WTC11 (cell line): Measurements from ENCODE around the gene IL17RC. TPM values are rescaled to one million over a fixed set of nuclear protein-coding genes. Genes with fewer than 3 reads are reported as not detected.
A peak's percentile ranks its signal among the peaks of the same experiment; 100 is the strongest.

Experiments
- ATAC-seq: fragments of 200-7000 bp; cut with Tn5 transposase; 2 replicates; pipeline ENCODE4 v1.10.0; 2021; ENCODE audit warnings: mild to moderate bottlenecking, moderate library complexity
- CTCF ChIA-PET: fragments of 300-600 bp; sonication (Branson Sonifier 250); formaldehyde crosslinking; loops from one replicate; lab custom pipeline; 2021; ENCODE audit warnings: antibody characterized with exemption; lab: Charles Lee
- POLR2A ChIA-PET: fragments of 350-600 bp; sonication (Branson Sonifier 250); formaldehyde crosslinking; loops from one replicate; lab custom pipeline; 2021; ENCODE audit warnings: antibody characterized with exemption; lab: Charles Lee
- DNase-seq: peaks from one replicate; pipeline ENCODE4 v3.0.0; 2021; ENCODE audit warnings: low spot score
- H3K27ac Mint-ChIP-seq: 2 replicates; pipeline ENCODE4 v1.8.0; 2021; ENCODE audit warnings: mixed read lengths
- H3K27me3 Mint-ChIP-seq: 2 replicates; pipeline ENCODE4 v1.8.0; 2021; ENCODE audit warnings: low read depth, mild to moderate bottlenecking, moderate library complexity, mixed read lengths
- H3K36me3 Mint-ChIP-seq: 2 replicates; pipeline ENCODE4 v1.8.0; 2021; ENCODE audit warnings: mixed read lengths
- H3K4me1 Mint-ChIP-seq: 2 replicates; pipeline ENCODE4 v1.8.0; 2022; ENCODE audit warnings: mixed read lengths
- H3K4me3 Mint-ChIP-seq: 2 replicates; pipeline ENCODE4 v1.8.0; 2021; ENCODE audit warnings: mild to moderate bottlenecking, moderate library complexity, mixed read lengths
- H3K9me3 Mint-ChIP-seq: 2 replicates; pipeline ENCODE4 v1.8.0; 2021; ENCODE audit warnings: mixed read lengths
- GTF2I ChIP-seq: fragments of 250-450 bp; sonication (Bioruptor Pico); conservative IDR thresholded peaks from 2 replicates; pipeline ENCODE4 v1.4.0; 2021; ENCODE audit warnings: mild to moderate bottlenecking
- HMGA2 ChIP-seq: fragments of 250-450 bp; sonication (Bioruptor Pico); IDR thresholded peaks from 2 replicates; pipeline ENCODE4 v1.4.0; 2021; ENCODE audit warnings: mild to moderate bottlenecking, moderate library complexity
- JUN ChIP-seq: sonication (generic); formaldehyde crosslinking; IDR thresholded peaks from 2 replicates; pipeline ENCODE4 v1.8.0; 2023; ENCODE audit warnings: mild to moderate bottlenecking, missing genetic modification reagents
- MXD4 ChIP-seq: fragments of 250-450 bp; sonication (Bioruptor Pico); IDR thresholded peaks from 2 replicates; pipeline ENCODE4 v1.8.0; 2021; ENCODE audit warnings: mild to moderate bottlenecking, moderate library complexity, borderline replicate concordance
- MYBL2 ChIP-seq: sonication (generic); formaldehyde crosslinking; IDR thresholded peaks from 2 replicates; pipeline ENCODE4 v1.8.1; 2023; ENCODE audit warnings: mild to moderate bottlenecking, moderate library complexity, missing genetic modification reagents
- SP1 ChIP-seq: sonication (generic); formaldehyde crosslinking; conservative IDR thresholded peaks from 2 replicates; pipeline ENCODE4 v1.8.1; 2022; ENCODE audit warnings: missing genetic modification reagents
- ZNF121 ChIP-seq: sonication (generic); formaldehyde crosslinking; IDR thresholded peaks from 2 replicates; pipeline ENCODE4 v1.8.0; 2023; ENCODE audit warnings: missing genetic modification reagents
- ZNF138 ChIP-seq: sonication (generic); formaldehyde crosslinking; conservative IDR thresholded peaks from 2 replicates; pipeline ENCODE4 v1.8.1; 2022; ENCODE audit warnings: mild to moderate bottlenecking, moderate library complexity, missing genetic modification reagents
- ZNF416 ChIP-seq: fragments of 250-450 bp; sonication (Bioruptor Pico); IDR thresholded peaks from 2 replicates; pipeline ENCODE4 v1.9.0; 2021; ENCODE audit warnings: mild to moderate bottlenecking, inconsistent platforms
- total RNA-seq: library from RNA; stranded (reverse); gene quantifications from 3 replicates; pipeline ENCODE4 v1.2.3, GENCODE V29; 2021
- TF ChIP-seq, protein P1 (sequence below): sonication (generic); formaldehyde crosslinking; IDR thresholded peaks from 2 replicates; pipeline ENCODE4 v1.8.1; 2023; ENCODE audit warnings: mild to moderate bottlenecking, missing genetic modification reagents, borderline replicate concordance
- TF ChIP-seq, protein P2 (sequence below): sonication (generic); formaldehyde crosslinking; IDR thresholded peaks from 2 replicates; pipeline ENCODE4 v1.8.0; 2022; ENCODE audit warnings: mild to moderate bottlenecking, missing genetic modification reagents
- TF ChIP-seq, protein P3 (sequence below): sonication (generic); formaldehyde crosslinking; IDR thresholded peaks from 2 replicates; pipeline ENCODE4 v1.8.0; 2023; ENCODE audit warnings: mild to moderate bottlenecking, missing genetic modification reagents
- TF ChIP-seq, protein P4 (sequence below): sonication (generic); formaldehyde crosslinking; IDR thresholded peaks from 2 replicates; pipeline ENCODE4 v1.8.1; 2022; ENCODE audit warnings: low read depth, missing genetic modification reagents, borderline replicate concordance
- TF ChIP-seq, protein P5 (sequence below): sonication (generic); formaldehyde crosslinking; IDR thresholded peaks from 2 replicates; pipeline ENCODE4 v1.8.0; 2023; ENCODE audit warnings: missing genetic modification reagents
- TF ChIP-seq, protein P6 (sequence below): fragments of 250-450 bp; sonication (Bioruptor Pico); IDR thresholded peaks from 2 replicates; pipeline ENCODE4 v1.9.0; 2021; ENCODE audit warnings: mild to moderate bottlenecking
- TF ChIP-seq, protein P7 (sequence below): sonication (generic); formaldehyde crosslinking; IDR thresholded peaks from 2 replicates; pipeline ENCODE4 v1.8.0; 2023; ENCODE audit warnings: missing genetic modification reagents, mild to moderate bottlenecking, borderline replicate concordance
- TF ChIP-seq, protein P8 (sequence below): sonication (generic); formaldehyde crosslinking; IDR thresholded peaks from 2 replicates; pipeline ENCODE4 v1.8.0; 2022; ENCODE audit warnings: mild to moderate bottlenecking, missing genetic modification reagents

The IL17RC gene
- total RNA-seq, 1 experiment from 2014 or later, result 10.1 TPM

DNA sequence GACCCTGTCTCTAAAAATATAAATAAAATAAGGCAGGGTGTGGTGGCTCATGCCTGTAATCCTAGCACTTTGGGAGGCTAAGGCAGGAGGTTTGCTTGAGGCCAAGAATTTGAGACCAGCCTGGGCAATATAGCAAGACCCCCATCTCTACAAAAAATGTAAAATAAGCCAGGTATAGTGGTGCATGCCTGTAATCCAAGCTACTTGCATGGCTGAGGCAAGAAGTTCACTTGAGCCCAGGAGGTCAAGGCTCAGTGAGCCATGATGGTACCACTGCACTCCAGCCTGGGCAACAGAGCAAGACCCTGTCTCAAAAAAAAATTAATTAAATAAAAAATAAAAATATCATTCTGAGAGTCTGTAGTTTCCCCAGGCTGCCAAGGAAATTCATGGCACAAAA, 30.6 kb upstream of the IL17RC start:
- H3K9me3 Mint-ChIP-seq, result no peaks in the 10 kb centered on the region
- H3K4me3 Mint-ChIP-seq, result no peak overlapping the region
- TF ChIP-seq SP1 (CRISPR knock-in tag) (no peak), MXD4 (CRISPR knock-in tag) (no peak), GTF2I (CRISPR knock-in tag) (0 out of 2 replicates have a peak, but pooled peaks have one; percentile 21), ZNF138 (CRISPR knock-in tag) (no peak), HMGA2 (CRISPR knock-in tag) (no peak), ZNF121 (CRISPR knock-in tag) (0 out of 2 replicates have a peak, but pooled peaks have one; percentile 56), MYBL2 (no peak)
- TF ChIP-seq, protein P1, sequence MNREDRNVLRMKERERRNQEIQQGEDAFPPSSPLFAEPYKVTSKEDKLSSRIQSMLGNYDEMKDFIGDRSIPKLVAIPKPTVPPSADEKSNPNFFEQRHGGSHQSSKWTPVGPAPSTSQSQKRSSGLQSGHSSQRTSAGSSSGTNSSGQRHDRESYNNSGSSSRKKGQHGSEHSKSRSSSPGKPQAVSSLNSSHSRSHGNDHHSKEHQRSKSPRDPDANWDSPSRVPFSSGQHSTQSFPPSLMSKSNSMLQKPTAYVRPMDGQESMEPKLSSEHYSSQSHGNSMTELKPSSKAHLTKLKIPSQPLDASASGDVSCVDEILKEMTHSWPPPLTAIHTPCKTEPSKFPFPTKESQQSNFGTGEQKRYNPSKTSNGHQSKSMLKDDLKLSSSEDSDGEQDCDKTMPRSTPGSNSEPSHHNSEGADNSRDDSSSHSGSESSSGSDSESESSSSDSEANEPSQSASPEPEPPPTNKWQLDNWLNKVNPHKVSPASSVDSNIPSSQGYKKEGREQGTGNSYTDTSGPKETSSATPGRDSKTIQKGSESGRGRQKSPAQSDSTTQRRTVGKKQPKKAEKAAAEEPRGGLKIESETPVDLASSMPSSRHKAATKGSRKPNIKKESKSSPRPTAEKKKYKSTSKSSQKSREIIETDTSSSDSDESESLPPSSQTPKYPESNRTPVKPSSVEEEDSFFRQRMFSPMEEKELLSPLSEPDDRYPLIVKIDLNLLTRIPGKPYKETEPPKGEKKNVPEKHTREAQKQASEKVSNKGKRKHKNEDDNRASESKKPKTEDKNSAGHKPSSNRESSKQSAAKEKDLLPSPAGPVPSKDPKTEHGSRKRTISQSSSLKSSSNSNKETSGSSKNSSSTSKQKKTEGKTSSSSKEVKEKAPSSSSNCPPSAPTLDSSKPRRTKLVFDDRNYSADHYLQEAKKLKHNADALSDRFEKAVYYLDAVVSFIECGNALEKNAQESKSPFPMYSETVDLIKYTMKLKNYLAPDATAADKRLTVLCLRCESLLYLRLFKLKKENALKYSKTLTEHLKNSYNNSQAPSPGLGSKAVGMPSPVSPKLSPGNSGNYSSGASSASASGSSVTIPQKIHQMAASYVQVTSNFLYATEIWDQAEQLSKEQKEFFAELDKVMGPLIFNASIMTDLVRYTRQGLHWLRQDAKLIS (CRISPR knock-in tag), result no peak
- TF ChIP-seq, protein P2, sequence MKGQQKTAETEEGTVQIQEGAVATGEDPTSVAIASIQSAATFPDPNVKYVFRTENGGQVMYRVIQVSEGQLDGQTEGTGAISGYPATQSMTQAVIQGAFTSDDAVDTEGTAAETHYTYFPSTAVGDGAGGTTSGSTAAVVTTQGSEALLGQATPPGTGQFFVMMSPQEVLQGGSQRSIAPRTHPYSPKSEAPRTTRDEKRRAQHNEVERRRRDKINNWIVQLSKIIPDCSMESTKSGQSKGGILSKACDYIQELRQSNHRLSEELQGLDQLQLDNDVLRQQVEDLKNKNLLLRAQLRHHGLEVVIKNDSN (CRISPR knock-in tag), result no peak
- TF ChIP-seq, protein P3, sequence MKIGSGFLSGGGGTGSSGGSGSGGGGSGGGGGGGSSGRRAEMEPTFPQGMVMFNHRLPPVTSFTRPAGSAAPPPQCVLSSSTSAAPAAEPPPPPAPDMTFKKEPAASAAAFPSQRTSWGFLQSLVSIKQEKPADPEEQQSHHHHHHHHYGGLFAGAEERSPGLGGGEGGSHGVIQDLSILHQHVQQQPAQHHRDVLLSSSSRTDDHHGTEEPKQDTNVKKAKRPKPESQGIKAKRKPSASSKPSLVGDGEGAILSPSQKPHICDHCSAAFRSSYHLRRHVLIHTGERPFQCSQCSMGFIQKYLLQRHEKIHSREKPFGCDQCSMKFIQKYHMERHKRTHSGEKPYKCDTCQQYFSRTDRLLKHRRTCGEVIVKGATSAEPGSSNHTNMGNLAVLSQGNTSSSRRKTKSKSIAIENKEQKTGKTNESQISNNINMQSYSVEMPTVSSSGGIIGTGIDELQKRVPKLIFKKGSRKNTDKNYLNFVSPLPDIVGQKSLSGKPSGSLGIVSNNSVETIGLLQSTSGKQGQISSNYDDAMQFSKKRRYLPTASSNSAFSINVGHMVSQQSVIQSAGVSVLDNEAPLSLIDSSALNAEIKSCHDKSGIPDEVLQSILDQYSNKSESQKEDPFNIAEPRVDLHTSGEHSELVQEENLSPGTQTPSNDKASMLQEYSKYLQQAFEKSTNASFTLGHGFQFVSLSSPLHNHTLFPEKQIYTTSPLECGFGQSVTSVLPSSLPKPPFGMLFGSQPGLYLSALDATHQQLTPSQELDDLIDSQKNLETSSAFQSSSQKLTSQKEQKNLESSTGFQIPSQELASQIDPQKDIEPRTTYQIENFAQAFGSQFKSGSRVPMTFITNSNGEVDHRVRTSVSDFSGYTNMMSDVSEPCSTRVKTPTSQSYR (CRISPR knock-in tag), result no peak
- TF ChIP-seq, protein P4, sequence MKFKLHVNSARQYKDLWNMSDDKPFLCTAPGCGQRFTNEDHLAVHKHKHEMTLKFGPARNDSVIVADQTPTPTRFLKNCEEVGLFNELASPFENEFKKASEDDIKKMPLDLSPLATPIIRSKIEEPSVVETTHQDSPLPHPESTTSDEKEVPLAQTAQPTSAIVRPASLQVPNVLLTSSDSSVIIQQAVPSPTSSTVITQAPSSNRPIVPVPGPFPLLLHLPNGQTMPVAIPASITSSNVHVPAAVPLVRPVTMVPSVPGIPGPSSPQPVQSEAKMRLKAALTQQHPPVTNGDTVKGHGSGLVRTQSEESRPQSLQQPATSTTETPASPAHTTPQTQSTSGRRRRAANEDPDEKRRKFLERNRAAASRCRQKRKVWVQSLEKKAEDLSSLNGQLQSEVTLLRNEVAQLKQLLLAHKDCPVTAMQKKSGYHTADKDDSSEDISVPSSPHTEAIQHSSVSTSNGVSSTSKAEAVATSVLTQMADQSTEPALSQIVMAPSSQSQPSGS (CRISPR knock-in tag), result no peak
- TF ChIP-seq, protein P5, sequence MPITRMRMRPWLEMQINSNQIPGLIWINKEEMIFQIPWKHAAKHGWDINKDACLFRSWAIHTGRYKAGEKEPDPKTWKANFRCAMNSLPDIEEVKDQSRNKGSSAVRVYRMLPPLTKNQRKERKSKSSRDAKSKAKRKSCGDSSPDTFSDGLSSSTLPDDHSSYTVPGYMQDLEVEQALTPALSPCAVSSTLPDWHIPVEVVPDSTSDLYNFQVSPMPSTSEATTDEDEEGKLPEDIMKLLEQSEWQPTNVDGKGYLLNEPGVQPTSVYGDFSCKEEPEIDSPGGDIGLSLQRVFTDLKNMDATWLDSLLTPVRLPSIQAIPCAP, result no peak
- ATAC-seq (no peak), DNase-seq (no peak)
- H3K27me3 Mint-ChIP-seq, result peaks cover 7% of the 10 kb centered on the region
- no peak overlapping the region for H3K27ac Mint-ChIP-seq
- ChIA-PET POLR2A (no interaction called here), CTCF (no interaction called here)
- H3K36me3 Mint-ChIP-seq, result no peaks in the 10 kb centered on the region
- no peaks in the 10 kb centered on the region for H3K4me1 Mint-ChIP-seq

DNA sequence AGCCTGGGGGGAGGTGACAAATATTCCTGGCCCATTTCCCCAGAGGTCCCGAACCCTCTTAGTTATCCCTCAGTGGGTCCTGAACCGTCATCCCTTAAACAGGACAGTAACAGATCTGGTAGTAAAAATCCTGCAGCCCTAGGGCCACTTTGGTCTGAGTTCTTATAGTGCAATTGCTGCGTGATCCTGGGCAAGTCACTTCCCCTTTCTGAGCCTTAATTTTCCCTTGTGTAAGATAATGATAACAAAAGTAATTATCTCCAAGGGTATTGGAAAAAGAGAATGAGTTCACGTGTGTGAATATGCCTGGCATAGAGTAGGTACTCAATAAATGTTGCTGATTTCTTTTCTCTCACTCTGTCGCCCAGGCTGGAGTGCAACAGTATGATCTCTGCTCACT, 29.4 kb upstream of the IL17RC start:
- DNase-seq, result no peak
- Mint-ChIP-seq H3K9me3 (no peaks in the 10 kb centered on the region), H3K27ac (no peak overlapping the region), H3K4me3 (no peak overlapping the region), H3K27me3 (peaks cover 7% of the 10 kb centered on the region), H3K36me3 (peaks cover 4% of the 10 kb centered on the region), H3K4me1 (peaks cover 5% of the 10 kb centered on the region)
- ChIA-PET POLR2A (no interaction called here), CTCF (no interaction called here)
- no peak for ATAC-seq
- TF ChIP-seq JUN (CRISPR knock-in tag) (no peak), ZNF416 (no peak)
- TF ChIP-seq, protein P6, sequence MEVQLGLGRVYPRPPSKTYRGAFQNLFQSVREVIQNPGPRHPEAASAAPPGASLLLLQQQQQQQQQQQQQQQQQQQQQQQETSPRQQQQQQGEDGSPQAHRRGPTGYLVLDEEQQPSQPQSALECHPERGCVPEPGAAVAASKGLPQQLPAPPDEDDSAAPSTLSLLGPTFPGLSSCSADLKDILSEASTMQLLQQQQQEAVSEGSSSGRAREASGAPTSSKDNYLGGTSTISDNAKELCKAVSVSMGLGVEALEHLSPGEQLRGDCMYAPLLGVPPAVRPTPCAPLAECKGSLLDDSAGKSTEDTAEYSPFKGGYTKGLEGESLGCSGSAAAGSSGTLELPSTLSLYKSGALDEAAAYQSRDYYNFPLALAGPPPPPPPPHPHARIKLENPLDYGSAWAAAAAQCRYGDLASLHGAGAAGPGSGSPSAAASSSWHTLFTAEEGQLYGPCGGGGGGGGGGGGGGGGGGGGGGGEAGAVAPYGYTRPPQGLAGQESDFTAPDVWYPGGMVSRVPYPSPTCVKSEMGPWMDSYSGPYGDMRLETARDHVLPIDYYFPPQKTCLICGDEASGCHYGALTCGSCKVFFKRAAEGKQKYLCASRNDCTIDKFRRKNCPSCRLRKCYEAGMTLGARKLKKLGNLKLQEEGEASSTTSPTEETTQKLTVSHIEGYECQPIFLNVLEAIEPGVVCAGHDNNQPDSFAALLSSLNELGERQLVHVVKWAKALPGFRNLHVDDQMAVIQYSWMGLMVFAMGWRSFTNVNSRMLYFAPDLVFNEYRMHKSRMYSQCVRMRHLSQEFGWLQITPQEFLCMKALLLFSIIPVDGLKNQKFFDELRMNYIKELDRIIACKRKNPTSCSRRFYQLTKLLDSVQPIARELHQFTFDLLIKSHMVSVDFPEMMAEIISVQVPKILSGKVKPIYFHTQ (CRISPR knock-in tag), result no peak
- TF ChIP-seq, protein P7, sequence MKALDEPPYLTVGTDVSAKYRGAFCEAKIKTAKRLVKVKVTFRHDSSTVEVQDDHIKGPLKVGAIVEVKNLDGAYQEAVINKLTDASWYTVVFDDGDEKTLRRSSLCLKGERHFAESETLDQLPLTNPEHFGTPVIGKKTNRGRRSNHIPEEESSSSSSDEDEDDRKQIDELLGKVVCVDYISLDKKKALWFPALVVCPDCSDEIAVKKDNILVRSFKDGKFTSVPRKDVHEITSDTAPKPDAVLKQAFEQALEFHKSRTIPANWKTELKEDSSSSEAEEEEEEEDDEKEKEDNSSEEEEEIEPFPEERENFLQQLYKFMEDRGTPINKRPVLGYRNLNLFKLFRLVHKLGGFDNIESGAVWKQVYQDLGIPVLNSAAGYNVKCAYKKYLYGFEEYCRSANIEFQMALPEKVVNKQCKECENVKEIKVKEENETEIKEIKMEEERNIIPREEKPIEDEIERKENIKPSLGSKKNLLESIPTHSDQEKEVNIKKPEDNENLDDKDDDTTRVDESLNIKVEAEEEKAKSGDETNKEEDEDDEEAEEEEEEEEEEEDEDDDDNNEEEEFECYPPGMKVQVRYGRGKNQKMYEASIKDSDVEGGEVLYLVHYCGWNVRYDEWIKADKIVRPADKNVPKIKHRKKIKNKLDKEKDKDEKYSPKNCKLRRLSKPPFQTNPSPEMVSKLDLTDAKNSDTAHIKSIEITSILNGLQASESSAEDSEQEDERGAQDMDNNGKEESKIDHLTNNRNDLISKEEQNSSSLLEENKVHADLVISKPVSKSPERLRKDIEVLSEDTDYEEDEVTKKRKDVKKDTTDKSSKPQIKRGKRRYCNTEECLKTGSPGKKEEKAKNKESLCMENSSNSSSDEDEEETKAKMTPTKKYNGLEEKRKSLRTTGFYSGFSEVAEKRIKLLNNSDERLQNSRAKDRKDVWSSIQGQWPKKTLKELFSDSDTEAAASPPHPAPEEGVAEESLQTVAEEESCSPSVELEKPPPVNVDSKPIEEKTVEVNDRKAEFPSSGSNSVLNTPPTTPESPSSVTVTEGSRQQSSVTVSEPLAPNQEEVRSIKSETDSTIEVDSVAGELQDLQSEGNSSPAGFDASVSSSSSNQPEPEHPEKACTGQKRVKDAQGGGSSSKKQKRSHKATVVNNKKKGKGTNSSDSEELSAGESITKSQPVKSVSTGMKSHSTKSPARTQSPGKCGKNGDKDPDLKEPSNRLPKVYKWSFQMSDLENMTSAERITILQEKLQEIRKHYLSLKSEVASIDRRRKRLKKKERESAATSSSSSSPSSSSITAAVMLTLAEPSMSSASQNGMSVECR, result no peak
- TF ChIP-seq, protein P8, sequence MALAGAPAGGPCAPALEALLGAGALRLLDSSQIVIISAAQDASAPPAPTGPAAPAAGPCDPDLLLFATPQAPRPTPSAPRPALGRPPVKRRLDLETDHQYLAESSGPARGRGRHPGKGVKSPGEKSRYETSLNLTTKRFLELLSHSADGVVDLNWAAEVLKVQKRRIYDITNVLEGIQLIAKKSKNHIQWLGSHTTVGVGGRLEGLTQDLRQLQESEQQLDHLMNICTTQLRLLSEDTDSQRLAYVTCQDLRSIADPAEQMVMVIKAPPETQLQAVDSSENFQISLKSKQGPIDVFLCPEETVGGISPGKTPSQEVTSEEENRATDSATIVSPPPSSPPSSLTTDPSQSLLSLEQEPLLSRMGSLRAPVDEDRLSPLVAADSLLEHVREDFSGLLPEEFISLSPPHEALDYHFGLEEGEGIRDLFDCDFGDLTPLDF (CRISPR knock-in tag), result no peak
